Measurements from ENCODE around the gene CEP131. TPM values are rescaled to one million over a fixed set of nuclear protein-coding genes. Genes with fewer than 3 reads are reported as not detected.

Gene CEP131
- total RNA-seq, 4 donors from 2014 or later, result 3.5 to 77.6 (median 9.8) TPM

DNA sequence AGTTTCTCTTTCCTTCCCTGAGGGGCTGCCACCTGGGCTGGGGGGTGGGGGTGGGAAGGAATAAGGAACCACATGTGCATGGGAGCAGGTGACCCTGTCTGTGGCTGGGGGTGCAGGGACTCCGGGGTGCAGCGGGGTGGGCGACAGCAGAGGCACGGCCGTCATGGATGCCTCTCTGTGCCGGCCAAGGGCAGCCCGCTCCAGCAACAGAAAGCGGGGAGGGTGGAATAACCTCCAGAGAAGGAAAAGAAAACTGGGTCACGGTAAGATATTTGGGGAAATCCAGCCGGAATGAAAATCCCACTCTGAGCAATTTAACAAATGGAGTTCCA lies 20.5 kb upstream of the CEP131 start:
- H3K27me3 ChIP-seq, result no peaks in the 10 kb centered on the region
- no peak for DNase-seq
- H3K27ac ChIP-seq, result no peak overlapping the region
- no peaks in the 10 kb centered on the region for H3K9me3 ChIP-seq
- no peak overlapping the region for H3K4me3 ChIP-seq
- peaks cover 0 to 19% (median 5%) of the 10 kb centered on the region in 4 donors for H3K4me1 ChIP-seq
- TF ChIP-seq POLR2A (IDR thresholded peaks at IDR 0.05), result no peak
- TF ChIP-seq, protein P1, sequence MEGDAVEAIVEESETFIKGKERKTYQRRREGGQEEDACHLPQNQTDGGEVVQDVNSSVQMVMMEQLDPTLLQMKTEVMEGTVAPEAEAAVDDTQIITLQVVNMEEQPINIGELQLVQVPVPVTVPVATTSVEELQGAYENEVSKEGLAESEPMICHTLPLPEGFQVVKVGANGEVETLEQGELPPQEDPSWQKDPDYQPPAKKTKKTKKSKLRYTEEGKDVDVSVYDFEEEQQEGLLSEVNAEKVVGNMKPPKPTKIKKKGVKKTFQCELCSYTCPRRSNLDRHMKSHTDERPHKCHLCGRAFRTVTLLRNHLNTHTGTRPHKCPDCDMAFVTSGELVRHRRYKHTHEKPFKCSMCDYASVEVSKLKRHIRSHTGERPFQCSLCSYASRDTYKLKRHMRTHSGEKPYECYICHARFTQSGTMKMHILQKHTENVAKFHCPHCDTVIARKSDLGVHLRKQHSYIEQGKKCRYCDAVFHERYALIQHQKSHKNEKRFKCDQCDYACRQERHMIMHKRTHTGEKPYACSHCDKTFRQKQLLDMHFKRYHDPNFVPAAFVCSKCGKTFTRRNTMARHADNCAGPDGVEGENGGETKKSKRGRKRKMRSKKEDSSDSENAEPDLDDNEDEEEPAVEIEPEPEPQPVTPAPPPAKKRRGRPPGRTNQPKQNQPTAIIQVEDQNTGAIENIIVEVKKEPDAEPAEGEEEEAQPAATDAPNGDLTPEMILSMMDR (IDR thresholded peaks at IDR 0.05), result no peak
- H3K36me3 ChIP-seq, result no peaks in the 10 kb centered on the region

DNA sequence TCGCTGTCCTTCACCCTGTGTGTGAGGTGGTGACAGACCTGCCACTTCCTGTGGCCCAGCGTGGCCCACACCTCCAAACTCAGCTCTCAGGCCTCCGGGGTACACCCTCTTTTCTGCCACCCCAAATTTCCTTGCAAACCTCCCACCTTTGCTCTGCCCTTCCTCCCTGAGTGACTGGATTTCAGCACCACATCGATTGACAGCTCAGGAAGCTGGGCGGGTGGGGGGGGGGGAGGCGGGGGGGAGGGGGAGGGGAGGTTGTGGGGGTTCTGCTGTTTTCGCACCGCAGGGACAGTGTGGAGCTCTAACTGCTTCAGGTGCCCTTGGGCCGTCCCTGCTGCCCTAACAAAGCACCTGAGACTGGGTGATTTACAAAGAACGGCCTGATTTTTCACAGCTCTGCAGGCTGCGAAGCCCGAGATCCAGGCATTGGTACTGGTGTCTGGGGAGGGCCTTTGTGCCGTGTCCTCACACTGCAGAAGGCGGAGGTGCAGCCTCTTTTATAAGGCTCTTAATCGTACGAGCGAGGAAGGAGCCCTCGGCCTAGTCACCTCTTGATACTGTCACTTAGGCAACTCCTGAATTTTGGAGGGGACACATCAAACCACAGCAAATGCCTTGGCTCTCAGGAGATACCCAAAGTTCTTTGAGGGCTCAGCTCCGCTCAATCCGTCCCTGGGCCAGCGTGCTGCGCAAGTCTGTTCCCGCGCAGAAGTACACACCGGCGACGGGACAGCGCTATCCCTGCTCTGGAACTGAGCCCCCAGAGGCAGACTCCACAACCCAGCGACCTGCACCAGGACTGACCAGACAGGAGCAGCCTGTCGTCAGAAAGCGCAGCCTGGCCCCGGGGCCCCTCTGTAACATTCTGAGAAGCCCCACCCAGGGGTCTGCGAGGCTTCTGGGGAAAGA lies 19.9 kb upstream of the CEP131 start:
- no peak overlapping the region for H3K27ac ChIP-seq
- H3K27me3 ChIP-seq, result no peaks in the 10 kb centered on the region
- H3K9me3 ChIP-seq, result no peaks in the 10 kb centered on the region
- H3K4me1 ChIP-seq, result peaks cover 0 to 25% (median 10%) of the 10 kb centered on the region in 4 donors
- no peaks in the 10 kb centered on the region for H3K36me3 ChIP-seq
- no peak for TF ChIP-seq POLR2A (IDR thresholded peaks at IDR 0.05)
- H3K4me3 ChIP-seq, result no peak overlapping the region
- DNase-seq, result no peak

DNA sequence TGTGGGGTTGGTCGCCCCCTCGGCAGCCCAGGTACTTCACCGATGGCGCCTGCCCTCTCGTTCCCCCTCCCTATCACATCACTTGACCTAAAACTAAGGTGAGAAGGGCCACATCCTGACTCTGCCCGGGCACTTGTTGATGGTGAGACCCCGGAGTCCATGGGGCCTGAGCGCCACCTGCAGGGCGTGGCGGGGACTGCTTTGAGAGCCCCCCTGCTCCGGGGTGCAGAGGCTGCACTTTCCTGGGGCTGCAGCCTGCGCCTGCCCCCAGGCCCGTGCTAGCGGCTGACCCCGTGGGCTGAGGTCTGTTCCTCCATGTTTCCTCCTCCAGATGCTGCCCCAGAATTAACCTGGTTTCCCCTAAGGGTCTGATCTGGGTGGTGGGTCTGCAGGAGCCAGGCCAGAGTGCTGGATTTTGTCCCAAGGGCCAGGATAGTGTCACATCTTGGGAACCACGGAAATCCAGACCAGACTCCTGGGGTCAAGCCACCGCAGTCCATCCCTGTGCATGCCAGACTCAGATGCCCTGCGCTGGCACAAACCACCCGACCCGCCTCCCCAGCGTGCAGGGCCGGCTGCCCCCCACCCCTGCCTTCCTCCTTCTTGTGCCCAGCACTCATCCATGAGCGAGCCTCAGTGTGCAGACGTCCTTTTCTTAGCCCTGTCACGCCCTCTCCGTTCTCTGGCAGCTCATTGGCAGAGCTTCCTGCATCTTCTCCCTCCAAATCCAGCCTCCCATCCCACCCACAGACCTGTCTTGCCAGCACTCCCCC lies 19.1 kb upstream of the CEP131 start:
- Histone ChIP-seq H3K9me3 (no peaks in the 10 kb centered on the region), H3K4me1 (peaks cover 0 to 33% (median 16%) of the 10 kb centered on the region in 4 donors), H3K27me3 (no peaks in the 10 kb centered on the region), H3K4me3 (no peak overlapping the region), H3K36me3 (no peaks in the 10 kb centered on the region), H3K27ac (no peak overlapping the region)
- DNase-seq, result peak; percentile 67 to 80 (median 69)
- TF ChIP-seq, protein P1 (IDR thresholded peaks at IDR 0.05), result peak; percentile 45 to 75 (median 64)
- no peak for TF ChIP-seq POLR2A (IDR thresholded peaks at IDR 0.05)

DNA sequence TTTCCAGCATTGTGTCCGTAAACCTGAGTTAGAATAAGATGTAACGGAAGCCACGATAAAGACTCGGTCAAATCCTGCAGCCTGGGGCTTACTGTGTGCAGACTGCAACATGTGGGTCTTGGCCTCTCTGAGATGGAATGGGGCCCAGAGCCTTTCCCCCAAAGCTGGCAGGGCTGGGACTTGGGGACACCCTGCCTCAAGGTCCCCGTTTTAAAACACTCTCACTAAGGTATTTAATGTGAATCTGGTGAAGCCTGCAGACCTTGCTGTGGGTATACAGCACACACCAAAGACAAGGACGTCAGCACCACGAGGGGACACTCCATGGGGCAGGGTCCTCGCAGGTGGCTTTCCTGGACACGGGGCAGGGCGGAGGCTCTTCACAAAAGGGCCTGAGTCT lies 18.4 kb upstream of the CEP131 start:
- Histone ChIP-seq H3K27me3 (no peaks in the 10 kb centered on the region), H3K9me3 (no peaks in the 10 kb centered on the region), H3K4me3 (no peak overlapping the region), H3K27ac (no peak overlapping the region), H3K36me3 (no peaks in the 10 kb centered on the region), H3K4me1 (peaks cover 0 to 40% (median 19%) of the 10 kb centered on the region in 4 donors)
- no peak for DNase-seq
- no peak for TF ChIP-seq POLR2A (IDR thresholded peaks at IDR 0.05)
- TF ChIP-seq, protein P1 (IDR thresholded peaks at IDR 0.05), result no peak

DNA sequence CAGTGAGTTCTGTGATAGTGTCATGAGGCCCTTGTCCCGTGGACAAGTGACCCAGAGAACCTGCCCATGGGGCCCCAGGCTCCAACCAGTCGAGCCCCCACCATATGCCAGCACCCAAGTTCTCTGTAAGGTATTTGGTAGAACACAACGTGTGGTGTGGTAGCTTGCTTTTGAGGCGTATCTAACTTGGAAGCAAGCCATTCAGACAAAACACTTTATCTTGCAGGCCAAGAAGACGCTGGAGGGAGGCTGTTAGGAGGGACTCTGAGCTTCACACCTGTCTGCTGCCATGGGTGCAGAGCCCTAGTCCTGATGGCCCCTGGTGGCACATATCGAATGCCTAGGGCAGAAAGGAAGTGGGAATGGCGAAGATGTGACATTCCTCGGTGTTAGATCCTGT lies 18.0 kb upstream of the CEP131 start:
- H3K27me3 ChIP-seq, result no peaks in the 10 kb centered on the region
- no peak for DNase-seq
- no peak overlapping the region for H3K27ac ChIP-seq
- no peaks in the 10 kb centered on the region for H3K36me3 ChIP-seq
- TF ChIP-seq POLR2A (IDR thresholded peaks at IDR 0.05), result no peak
- TF ChIP-seq, protein P1 (IDR thresholded peaks at IDR 0.05), result no peak
- no peak overlapping the region for H3K4me3 ChIP-seq
- H3K4me1 ChIP-seq, result peaks cover 0 to 40% (median 20%) of the 10 kb centered on the region in 4 donors
- H3K9me3 ChIP-seq, result no peaks in the 10 kb centered on the region
